NOMO-1 treated with DMSO at 0.1 percent for 48 hours (cell line): ENCODE results near the gene NTN4.
"Not testable (repeated sequence)": the region's sequence is repeated elsewhere in the genome, so short reads cannot be mapped to it uniquely, and the experiment has no call there.

Experiments
- DNase-seq: peaks from one replicate; lab custom pipeline; 2025; ENCODE audit not compliant: unreplicated experiment; lab: John Stamatoyannopoulos, UW

Gene NTN4

DNA sequence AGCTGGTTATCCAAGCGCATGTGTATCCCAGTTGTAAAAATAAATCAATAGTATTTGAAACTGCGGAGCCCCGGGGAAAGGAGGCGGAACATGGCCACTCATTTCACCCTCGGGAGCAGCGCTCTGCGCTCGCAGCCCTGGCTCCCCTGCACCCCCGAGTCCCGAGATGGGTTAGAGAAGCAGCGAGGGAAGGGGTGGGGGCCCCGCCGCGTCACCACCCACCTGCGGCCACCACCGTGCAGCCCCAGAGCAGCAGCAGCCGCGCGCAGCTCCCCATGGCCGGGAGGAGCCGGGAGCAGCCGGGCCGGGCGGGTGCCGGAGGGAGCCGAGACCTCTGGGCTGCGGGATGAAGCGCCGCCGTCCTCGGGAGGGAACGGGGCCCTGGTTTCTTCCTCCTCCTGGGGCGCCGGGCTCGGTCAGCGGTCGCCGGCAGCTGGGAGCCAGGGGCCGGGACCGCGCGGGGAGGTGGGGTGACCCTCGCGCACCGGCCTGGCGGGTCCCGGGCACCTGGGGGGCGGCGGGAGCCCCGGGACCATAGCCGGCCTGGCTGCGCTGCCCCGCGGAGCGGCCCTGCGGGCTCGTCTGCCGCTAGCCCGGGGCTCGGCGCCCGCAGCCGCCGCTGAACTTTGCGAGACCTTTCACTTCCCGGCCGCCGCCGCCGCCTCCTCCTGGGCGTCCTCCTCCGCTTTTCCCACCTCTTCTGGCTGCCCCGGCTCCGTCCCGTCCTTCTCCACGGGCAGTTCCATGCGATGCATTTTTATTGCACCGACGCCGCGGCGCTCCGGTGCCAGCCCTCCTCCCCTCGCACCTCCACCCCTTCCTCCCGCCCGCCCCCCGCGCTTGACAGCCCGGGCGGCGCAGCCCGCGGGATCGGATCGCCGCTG is at the start of gene NTN4:
NTN4 (minus strand) TSS at position 732 of the 884 bp plus-strand sequence; CDS start at position 277, 455 bp downstream.
- DNase-seq = peak; percentile 37

DNA sequence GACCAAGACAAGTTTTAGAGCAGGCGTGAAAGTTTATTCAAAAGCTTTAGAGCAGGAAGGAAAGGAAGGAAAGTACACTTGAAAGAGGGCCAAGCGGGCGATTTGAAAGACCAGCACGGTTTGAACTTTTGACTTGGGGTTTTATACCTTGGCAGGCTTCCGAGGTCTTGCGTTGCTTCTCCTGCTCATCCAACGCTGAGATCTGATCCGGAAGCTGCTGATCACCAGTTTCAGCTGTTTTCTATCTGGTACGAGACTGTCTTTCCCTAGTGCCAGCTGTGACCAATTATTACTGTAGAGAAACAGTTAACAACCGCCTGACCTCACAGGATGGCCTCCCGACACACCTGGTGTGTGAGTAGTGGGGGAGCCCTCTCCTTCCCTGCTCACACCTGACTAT is 47.6 kb upstream of the NTN4 start:
- peak; percentile 5 for DNase-seq

GRCh38 chr12:95837240-95838038 is 46.9 kb upstream of the NTN4 start:
- DNase-seq = no peak

- no peak for DNase-seq
These were observed 46.2 kb upstream of the NTN4 start for GRCh38 chr12:95836630-95837239.

- no peak for DNase-seq
These were observed 45.6 kb upstream of the NTN4 start for GRCh38 chr12:95836185-95836609.

DNA sequence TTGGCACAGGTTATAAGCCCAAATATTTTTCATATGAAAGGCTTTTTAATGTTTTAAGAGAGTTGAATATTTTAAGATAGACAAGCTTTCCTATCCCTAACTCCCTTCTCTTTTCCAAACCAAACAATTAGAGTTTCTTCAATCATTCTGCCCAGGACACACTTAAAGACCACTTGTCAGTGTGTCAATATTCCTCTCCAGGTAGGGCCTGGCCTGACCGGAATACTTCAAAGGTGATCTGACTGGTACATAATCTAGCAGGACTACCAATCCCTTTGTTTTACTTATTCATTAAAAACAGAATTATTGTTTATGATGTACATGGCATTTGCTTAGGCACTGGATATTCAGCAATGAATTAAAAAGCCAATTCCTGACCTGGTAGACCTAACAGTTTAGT is 44.0 kb upstream of the NTN4 start:
- DNase-seq = no peak

DNA sequence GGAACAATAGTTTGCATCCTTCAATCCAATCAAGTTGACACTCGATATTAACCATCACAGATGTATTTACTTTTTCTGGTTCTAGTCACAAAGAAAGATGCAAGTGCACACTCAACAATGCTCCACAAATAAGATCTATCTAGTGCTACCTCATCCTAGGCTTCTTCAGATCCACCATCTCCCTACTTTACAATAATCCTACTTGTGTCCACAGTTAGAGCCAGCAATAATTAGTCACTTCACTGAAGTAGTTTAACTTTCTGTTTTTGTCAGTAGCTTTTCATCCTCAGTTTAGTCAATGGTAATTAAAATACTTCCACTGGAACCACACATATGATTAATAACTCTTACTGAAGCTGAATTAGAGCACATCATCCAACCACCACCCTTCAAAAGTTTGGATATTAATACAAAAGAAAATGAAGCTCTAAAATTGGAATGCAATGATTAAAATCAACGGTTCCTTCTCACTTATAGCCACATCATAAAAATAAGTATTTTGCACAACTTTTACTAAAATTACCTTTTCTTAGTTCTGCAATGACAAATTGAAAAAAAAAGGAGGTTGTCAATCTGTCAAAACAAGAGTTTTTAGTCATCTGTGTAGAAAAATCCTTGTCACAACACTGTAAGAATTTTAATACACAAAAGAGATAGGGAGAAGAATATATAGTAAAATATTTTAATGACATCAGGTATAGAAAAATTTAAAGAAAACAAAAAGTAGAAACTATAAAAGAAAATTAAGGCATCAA is 39.9 kb upstream of the NTN4 start:
- no peak for DNase-seq

DNA sequence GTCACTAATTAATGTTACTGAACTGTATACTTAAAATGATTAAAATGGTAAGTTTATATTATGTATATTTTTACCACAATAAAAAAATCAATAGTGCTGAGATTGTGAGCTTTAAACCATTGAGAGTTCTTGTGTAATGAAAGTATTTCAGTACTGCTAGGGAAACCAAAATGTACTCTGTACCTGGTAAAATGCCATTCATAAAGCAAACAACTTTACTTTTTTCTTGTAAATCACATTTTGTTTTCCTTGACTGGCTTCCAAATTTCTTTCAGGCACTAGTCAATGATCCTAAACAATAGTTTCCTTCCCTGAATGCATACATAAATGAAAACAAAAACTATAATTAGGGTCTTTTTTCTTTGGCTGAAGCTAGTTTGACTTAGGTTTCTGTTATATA is 38.8 kb upstream of the NTN4 start:
- DNase-seq = no peak

DNA sequence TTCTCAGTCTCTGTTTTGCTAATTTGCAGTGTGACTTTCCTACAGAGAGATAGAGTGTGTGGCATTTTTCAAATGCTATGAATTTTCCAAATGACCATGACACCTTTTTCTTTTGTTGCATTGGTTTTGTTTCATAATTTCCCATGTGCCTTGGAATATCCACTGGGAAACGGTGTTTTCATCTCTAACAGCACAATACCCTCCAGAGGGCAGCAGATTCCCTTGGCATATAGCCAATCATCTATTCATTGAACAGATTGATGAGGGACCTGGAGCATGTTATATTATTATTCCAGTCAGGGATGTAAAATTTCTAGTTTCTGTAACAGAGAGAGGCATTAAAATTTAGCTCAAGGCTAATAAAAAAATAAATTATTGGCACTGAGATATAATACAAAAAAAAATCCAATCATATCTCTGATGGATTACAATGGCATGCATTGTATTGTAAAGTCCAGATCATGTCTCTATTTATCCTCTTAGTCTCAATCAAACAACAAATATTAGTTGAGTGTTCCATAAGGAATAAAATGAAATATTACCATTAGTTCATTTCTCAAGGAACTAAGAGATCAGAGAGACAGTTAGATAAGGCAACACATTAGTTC is 29.6 kb upstream of the NTN4 start:
- no peak for DNase-seq

DNA sequence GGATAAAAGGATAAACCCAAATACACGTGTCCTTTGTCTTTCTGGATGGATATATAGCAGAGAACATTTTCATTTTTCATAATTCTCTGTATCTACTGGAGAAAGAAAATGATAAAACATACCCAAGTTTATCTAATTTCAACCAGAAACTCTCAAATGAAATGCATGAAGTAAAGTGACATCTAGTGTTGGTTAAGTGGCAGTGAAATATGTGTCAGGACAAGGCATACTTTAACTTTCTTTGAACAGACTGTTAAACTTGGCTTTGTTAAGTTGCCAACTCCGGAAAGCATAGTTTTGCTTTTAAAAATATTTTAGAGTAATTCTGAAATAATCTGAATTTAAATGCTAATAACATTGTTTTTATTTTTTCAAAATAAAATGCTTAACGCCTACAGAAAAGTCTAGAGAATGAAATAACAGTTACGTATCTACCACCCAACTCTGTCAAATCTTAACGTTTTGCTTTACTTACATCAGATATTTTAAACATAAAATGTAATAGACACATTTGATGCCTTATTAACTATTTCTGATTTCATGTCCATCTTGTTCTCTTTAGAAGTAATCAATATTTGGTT is 25.2 kb upstream of the NTN4 start:
- DNase-seq = peak; percentile 36

DNA sequence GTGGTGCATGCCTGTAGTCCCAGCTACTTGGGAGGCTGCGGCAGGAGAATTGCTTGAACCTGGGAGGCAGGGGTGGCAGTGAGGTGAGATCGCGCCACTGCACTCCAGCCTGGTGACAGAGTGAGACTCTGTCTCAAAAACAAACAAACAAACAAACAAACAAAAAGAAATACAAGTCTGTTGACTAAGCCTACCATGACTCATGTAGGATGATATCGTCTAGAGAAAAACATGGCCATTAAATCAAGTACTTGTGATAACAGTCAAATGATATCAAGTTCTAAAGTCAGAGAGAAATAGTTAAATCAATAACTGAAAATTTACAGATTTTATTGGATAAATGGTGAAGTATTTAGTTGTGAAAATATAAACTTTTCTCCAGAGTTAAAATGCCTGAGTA is 21.6 kb upstream of the NTN4 start:
- not testable (repeated sequence) for DNase-seq

DNA sequence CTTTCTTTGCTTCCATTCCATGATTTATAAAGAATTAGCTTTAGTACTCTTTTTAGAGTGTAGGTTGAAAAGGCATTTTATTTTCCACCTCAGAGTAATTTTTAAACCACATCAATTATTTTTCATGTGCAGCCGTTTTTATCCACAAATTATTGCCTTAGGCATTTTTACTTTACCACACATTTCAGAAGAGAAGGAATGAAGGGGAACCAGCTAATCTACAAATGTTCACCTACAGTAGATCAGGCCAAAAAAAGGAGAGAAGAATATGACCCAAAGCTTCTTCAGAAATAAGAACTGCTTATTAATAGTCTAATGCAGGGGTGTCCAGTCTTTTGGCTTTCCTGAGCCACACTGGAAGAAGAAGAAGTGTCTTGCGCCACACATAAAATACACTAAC is 19.8 kb upstream of the NTN4 start:
- DNase-seq = no peak

DNA sequence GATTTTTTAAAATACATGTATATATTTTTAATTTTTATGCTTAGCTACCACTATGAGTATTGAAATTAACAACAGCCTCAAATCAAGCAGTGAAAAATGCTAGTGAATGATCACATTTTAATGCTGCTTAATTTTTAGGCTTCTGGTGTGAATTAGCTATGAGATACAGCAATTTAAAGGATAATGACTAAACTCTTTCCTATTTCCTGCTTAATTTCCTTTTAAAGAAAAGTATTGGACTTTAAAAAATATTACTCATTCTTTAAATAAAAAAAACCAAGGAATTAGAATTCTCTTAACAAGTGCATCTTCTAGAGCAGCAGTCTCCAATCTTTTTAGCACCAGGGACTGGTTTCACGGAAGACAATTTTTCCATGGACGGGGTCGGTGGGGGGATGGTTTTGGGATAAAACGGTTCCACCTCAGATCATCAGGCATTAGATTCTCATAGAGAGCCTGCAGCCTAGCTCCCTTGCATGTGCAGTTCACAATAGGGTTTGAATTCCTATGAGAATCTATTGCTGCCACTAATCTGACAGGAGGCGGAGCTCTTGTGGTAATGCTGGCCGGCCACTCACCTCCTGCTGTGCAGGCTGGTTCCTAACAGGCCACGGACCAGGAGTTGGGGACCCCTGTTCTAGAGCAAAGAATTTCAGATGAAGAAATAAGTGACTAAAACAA is 18.6 kb upstream of the NTN4 start:
- no peak for DNase-seq

DNA sequence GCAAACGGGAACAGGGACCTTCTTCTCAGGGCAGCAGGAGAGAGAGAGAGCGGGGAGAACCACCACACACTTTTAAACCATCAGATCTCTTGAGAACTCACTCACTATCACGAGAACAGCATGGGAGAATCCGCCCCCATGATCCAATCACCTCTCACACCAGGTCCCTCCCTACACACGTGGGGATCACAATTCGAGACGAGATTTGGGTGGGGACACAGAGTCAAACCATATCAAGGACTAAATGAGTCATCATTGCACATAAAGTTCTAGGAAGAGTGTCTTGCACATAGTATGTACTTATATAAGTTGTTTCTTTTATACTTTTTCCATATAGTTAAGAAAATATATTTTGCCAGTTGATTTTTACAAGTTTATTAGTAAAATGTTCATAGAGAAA is 17.6 kb upstream of the NTN4 start:
- no peak for DNase-seq

GRCh38 chr12:95805864-95806671 is 15.5 kb upstream of the NTN4 start:
- DNase-seq = no peak

DNA sequence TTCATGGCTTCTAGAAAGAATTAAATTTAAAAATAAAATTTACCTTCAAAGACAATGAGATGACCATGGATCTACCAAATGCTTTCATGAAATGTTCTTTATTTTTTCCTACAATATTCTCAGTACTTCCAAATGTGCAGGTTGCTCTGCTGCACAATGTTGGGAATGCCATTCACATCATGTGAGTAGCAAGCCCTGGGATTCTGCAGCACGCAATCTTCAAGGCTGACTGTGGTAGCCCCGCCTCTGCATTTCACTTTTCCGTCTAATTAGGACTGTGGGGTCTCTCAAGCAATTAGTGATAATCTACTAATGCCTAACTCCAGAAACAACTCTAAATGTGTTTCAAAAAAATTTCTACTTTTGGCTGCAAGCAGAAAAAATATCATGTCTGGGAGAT is 13.7 kb upstream of the NTN4 start:
- no peak for DNase-seq

- no peak for DNase-seq
These were observed 13.3 kb upstream of the NTN4 start for GRCh38 chr12:95803817-95804216.

DNA sequence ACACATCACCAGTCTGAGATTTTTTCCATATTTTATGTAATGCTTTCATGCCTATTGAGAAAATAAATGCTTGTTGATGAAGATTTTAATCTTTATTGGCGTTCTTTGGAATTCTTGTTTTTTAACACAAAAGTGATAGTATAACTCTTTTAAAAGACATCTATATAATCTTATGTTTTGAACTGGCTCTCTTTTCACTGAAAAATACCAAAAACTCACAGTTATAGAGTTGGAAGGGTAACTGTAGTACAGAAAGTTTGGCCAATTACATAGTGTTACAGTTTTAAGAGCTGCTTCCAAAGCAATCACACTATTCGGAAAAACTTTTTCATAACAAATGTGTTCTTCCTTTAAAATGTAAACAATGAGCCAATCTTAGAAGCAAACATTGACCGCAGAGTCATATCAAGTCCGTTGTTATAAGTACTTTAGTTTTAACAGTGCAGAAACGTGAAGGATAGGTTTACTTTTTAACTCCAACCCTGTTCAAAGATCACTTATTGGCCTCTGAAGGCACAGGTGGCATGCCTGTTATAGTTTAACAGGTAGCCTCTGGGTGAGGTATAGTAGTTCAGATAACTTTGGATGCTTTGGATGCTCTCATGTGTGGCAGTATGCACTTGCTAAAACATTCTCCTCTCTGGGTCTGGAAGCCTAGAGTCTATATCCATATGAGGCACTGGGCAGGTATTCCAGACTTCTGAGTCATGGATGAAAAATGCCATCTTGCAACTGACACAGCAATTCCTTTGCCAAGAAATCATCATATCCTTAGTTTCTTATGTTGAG is 12.1 kb upstream of the NTN4 start:
- no peak for DNase-seq
